Measurements from ENCODE around the gene MTHFD1L.

Gene MTHFD1L

DNA sequence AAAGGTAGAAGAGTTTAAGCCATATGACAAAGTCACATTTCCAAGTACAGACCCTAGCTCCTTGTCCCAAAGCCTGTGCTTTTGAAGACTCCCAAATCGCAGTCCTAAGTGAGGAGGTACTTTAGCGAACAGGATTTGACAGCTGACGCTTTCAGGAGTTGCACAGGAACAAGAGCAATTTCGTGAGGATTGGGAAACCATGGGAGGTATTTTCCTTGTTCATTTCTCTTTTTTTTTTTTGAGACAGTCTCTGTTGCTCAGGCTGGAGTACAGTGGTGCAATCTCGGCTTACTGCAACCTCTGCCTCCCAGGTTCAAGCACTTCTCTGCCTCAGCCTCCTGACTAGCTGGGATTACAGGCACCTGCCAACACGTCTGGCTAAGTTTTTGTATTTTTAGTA lies 150.6 kb downstream of the MTHFD1L start:
- in situ Hi-C loops (cut with HindIII; ENCODE audit: low sequenced_read_pairs), result no loop called here

DNA sequence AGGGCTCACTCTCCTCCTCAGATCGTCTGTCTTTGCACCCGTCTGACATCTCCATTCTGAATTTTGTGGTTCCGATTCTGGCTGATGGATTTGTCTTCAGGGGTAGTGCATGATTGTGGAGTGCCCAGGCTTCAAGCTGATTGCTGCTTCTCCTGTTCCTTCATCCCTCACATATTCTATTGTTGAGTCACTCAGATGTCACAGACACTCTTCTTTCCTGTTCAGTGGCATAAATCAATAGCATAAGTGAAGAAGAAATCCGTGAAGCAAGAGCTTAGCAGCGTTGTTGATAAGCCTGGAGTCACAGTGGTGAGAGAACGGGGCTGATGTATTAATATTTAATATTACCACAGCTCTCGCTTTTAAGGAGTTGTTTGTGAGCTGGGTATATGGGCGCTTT lies 152.5 kb downstream of the MTHFD1L start:
- DNase-seq (ENCODE audit: low read depth, low spot score), result no peak
- in situ Hi-C loops (cut with HindIII; ENCODE audit: low sequenced_read_pairs), result no loop called here
- no peak overlapping the region for H3K4me3 ChIP-seq (ENCODE audit: low read depth, low read length)
- TF ChIP-seq, protein P1, sequence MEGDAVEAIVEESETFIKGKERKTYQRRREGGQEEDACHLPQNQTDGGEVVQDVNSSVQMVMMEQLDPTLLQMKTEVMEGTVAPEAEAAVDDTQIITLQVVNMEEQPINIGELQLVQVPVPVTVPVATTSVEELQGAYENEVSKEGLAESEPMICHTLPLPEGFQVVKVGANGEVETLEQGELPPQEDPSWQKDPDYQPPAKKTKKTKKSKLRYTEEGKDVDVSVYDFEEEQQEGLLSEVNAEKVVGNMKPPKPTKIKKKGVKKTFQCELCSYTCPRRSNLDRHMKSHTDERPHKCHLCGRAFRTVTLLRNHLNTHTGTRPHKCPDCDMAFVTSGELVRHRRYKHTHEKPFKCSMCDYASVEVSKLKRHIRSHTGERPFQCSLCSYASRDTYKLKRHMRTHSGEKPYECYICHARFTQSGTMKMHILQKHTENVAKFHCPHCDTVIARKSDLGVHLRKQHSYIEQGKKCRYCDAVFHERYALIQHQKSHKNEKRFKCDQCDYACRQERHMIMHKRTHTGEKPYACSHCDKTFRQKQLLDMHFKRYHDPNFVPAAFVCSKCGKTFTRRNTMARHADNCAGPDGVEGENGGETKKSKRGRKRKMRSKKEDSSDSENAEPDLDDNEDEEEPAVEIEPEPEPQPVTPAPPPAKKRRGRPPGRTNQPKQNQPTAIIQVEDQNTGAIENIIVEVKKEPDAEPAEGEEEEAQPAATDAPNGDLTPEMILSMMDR (IDR thresholded peaks at IDR 0.05; ENCODE audit: low read depth, low read length), result no peak

More for the DNA sequence above, 150.6 kb downstream of the MTHFD1L start:
- H3K4me3 ChIP-seq (ENCODE audit: low read depth, low read length), result no peak overlapping the region
- TF ChIP-seq, protein P1 (IDR thresholded peaks at IDR 0.05; ENCODE audit: low read depth, low read length), result no peak
- no peak for DNase-seq (ENCODE audit: low read depth, low spot score)

DNA sequence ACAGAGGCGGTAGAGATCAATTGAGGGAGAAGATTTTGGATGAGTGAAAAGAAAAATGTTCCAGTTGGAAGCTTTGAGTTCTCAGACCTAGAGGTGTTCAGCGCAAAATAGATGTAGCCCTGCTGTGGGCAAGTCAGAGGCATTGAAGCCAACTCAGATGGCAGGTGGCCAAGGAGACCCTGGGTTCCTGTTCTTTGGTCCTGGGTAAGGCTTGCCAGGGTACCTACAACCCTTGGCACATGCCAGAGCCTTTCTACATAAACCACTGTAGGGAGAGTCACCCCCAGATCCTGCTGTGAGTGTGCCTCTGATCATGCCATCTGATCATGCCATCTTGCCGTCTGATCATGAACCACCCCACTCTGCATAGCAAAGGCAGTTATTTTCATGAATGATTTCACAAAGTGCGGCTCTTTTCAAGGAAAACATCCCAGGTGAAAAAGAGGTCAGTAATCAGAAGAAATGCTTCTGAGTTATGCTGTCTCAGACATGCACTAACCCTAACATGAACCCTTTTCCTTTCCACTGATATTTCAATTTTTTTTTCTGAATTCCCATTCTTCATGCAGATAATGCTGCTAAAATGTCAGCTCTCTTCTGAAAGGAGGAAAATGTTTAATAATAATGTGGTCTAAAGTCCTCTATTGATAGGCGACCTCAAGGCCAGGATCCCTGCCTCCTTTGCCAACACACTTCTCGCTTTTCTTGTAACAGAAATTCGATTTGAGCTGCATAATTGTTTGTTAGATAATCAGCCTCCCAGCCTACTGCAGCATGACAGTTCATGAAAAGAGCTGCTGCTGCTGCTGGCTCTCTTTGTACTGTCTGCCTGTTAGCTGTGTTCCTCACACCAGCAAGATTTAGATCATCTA lies 153.6 kb downstream of the MTHFD1L start:
- in situ Hi-C loops (cut with HindIII; ENCODE audit: low sequenced_read_pairs), result no loop called here
- H3K4me3 ChIP-seq (ENCODE audit: low read depth, low read length), result no peak overlapping the region
- DNase-seq (ENCODE audit: low read depth, low spot score), result no peak
- TF ChIP-seq, protein P1 (IDR thresholded peaks at IDR 0.05; ENCODE audit: low read depth, low read length), result no peak

DNA sequence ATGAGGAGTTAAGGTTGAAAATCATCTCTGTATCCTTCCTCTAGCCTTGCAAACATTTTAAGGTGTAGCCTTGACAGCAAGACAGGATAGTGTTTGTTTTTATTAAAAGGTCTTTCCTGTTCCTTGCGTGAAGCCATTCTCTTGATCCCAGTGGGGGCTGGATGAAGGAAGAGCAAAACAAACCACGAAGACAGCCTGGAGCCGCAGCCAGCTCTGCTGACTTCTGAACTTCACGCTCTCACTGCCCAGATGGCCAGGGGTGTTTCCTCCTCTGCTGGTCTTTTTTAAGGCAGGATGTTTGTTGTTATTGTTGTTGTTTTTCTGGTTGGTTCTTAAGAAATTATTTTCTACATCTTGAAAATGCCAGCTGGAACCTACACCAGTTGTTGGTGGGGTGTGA lies 156.4 kb downstream of the MTHFD1L start:
- in situ Hi-C loops (cut with HindIII; ENCODE audit: low sequenced_read_pairs), result no loop called here
- DNase-seq (ENCODE audit: low read depth, low spot score), result peak; percentile 78
- H3K4me3 ChIP-seq (ENCODE audit: low read depth, low read length), result no peak overlapping the region
- TF ChIP-seq, protein P1 (IDR thresholded peaks at IDR 0.05; ENCODE audit: low read depth, low read length), result no peak

DNA sequence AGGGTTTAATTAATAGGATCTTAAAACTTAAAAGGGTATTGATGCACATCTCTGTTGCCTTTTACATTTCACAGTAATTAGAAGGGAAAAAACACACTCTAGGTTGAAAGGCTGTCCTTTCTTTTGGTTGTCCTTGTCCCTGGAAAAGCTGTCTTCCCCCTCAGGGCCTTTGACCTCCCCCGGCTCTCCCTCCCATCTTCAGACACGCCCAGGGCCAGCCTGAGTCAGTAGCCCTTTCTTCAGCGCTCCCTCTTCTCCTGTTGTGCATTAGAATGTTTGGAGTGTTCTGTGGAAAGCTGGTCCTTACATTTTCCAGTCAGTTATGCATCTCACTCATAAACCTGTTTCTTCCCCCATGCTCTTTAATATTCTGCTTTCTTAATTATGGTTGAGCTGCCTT lies 157.0 kb downstream of the MTHFD1L start:
- TF ChIP-seq, protein P1 (IDR thresholded peaks at IDR 0.05; ENCODE audit: low read depth, low read length), result no peak
- no peak for DNase-seq (ENCODE audit: low read depth, low spot score)
- no peak overlapping the region for H3K4me3 ChIP-seq (ENCODE audit: low read depth, low read length)
- in situ Hi-C loops (cut with HindIII; ENCODE audit: low sequenced_read_pairs), result no loop called here

DNA sequence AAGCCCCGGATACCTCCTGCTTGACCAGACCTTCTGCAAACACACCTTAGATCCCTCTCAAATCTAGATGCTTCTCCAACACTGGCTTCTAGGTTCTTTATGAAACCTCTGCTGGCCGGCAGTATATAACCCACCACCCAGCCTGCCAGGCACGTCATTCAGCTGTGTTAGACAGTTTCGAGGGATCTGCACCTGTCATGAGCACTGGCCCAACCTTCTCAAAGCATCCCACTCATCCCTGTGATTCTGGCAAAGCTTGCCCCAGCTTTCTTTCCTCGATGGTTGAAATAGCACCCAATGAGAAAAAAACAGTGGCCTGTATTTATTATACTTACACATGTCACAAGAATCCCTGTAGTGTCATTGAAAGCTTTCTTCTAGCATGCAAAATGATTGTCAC lies 157.8 kb downstream of the MTHFD1L start:
- TF ChIP-seq, protein P1 (IDR thresholded peaks at IDR 0.05; ENCODE audit: low read depth, low read length), result no peak
- no peak for DNase-seq (ENCODE audit: low read depth, low spot score)
- in situ Hi-C loops (cut with HindIII; ENCODE audit: low sequenced_read_pairs), result no loop called here

More for the DNA sequence above, 157.8 kb downstream of the MTHFD1L start:
- H3K4me3 ChIP-seq (ENCODE audit: low read depth, low read length), result no peak overlapping the region

All from astrocyte of the spinal cord (primary cell).